ENCODE data around the gene ADNP2. TPM values are rescaled to one million over a fixed set of nuclear protein-coding genes. Genes with fewer than 3 reads are reported as not detected.

Gene ADNP2
- total and polyA plus RNA-seq, 4 experiments from 2014 or later: 7.1 to 20.9 (median 14.7) TPM

GRCh38 chr18:80177128-80177527, 68.1 kb downstream of the ADNP2 start:
- H3K4me3 Mint-ChIP-seq: no peak overlapping the region
- POLR2A ChIA-PET (ENCODE audit: partially characterized antibody): no interaction called here
- peaks cover 14 to 17% (median 15%) of the 10 kb centered on the region in 4 donors for H3K4me1 Mint-ChIP-seq
- H3K27me3 ChIP-seq (ENCODE audit: insufficient read depth, low read length): no peaks in the 10 kb centered on the region
- H3K9me3 ChIP-seq (ENCODE audit: control insufficient read depth in 1 of 2, low read length in 2 of 2): no peaks in the 10 kb centered on the region
- H3K4me3 ChIP-seq (ENCODE audit: low read length in 2 of 2): no peak overlapping the region
- DNase-seq: no peak
- H3K36me3 ChIP-seq (ENCODE audit: insufficient read depth, low read length): no peaks in the 10 kb centered on the region
- H3K27me3 Mint-ChIP-seq: peaks cover 8 to 18% of the 10 kb centered on the region in 2 donors
- H3K36me3 Mint-ChIP-seq: no peaks in the 10 kb centered on the region
- H3K27ac Mint-ChIP-seq: peak overlapping the region in 3 of 7 donors; percentile 3 to 53 (median 18)
- no peak overlapping the region for H3K27ac ChIP-seq (ENCODE audit: low read depth, low read length)
- no peaks in the 10 kb centered on the region for H3K9me3 Mint-ChIP-seq
- intact Hi-C loops (cut with micrococcal nuclease): no loop called here
- peaks cover 18% of the 10 kb centered on the region for H3K4me1 ChIP-seq (ENCODE audit: insufficient read depth, low read length)
- CTCF ChIA-PET (ENCODE audit: partially characterized antibody): no interaction called here

GRCh38 chr18:80178935-80179818, 70.1 kb downstream of the ADNP2 start:
- Histone ChIP-seq H3K4me1 (ENCODE audit: insufficient read depth, low read length) (peaks cover 15% of the 10 kb centered on the region), H3K4me3 (ENCODE audit: low read length in 2 of 2) (no peak overlapping the region), H3K36me3 (ENCODE audit: insufficient read depth, low read length) (no peaks in the 10 kb centered on the region), H3K27me3 (ENCODE audit: insufficient read depth, low read length) (no peaks in the 10 kb centered on the region), H3K27ac (ENCODE audit: low read depth, low read length) (no peak overlapping the region), H3K9me3 (ENCODE audit: control insufficient read depth in 1 of 2, low read length in 2 of 2) (no peaks in the 10 kb centered on the region)
- no peak for DNase-seq
- Mint-ChIP-seq H3K36me3 (no peaks in the 10 kb centered on the region), H3K9me3 (no peaks in the 10 kb centered on the region), H3K4me1 (peaks cover 14 to 17% (median 15%) of the 10 kb centered on the region in 4 donors), H3K4me3 (no peak overlapping the region), H3K27ac (peak overlapping the region in 1 of 7 donors; percentile 37), H3K27me3 (peaks cover 3 to 10% of the 10 kb centered on the region in 2 donors)
- CTCF ChIA-PET (ENCODE audit: partially characterized antibody): no interaction called here
- POLR2A ChIA-PET (ENCODE audit: partially characterized antibody): no interaction called here
- intact Hi-C loops (cut with micrococcal nuclease): no loop called here

DNA sequence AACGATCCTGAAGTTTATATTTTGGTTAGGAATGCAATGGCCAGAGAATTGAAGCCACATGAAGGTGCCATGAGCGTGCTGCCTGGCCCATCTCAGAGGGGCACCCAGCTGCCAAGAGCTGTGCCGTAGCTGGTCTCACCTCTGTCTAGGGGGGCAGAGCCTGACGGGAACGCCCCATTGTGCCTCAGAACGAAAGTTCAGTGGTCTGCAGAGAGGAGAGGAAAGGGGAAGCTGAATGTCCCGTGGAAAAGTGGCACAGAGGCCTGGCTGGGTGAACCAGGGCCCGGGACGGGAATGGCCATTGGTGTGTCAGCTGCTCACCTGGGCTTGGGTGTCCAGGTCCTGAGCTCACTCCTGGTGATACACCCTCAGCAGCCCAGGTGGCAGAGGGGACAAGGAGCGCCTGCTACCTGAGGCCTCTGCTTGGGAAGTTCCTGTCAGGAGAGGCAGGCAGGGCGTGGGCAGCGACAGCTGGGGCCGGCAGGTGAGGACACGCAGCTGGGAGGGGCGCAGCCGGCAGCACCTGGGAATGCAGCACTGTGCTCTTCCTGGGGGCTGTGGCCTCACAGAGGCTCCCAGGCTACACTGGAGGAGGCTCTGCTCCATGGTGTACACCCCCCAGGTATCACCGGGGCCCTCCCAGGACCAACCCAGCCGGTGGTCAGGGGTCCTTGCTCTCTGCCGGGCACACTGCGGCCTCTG, 70.9 kb downstream of the ADNP2 start:
- intact Hi-C loops (cut with micrococcal nuclease): no loop called here
- H3K27me3 Mint-ChIP-seq: peaks cover 0 to 9% of the 10 kb centered on the region in 2 donors
- Histone ChIP-seq H3K4me3 (ENCODE audit: low read length in 2 of 2) (no peak overlapping the region), H3K27ac (ENCODE audit: low read depth, low read length) (no peak overlapping the region), H3K27me3 (ENCODE audit: insufficient read depth, low read length) (no peaks in the 10 kb centered on the region), H3K9me3 (ENCODE audit: control insufficient read depth in 1 of 2, low read length in 2 of 2) (no peaks in the 10 kb centered on the region), H3K36me3 (ENCODE audit: insufficient read depth, low read length) (no peaks in the 10 kb centered on the region), H3K4me1 (ENCODE audit: insufficient read depth, low read length) (peaks cover 11% of the 10 kb centered on the region)
- H3K4me3 Mint-ChIP-seq: peak overlapping the region in 1 of 8 donors; percentile 33
- no peaks in the 10 kb centered on the region for H3K36me3 Mint-ChIP-seq
- ChIA-PET CTCF (ENCODE audit: partially characterized antibody) (interaction anchor here (2.2 kb wide), 1 partner anchor 21 kb away, joined by 7 read pairs; no protein-coding TSS in a partner anchor), POLR2A (ENCODE audit: partially characterized antibody) (no interaction called here)
- H3K27ac Mint-ChIP-seq: peak overlapping the region in 1 of 7 donors; percentile 48
- DNase-seq: no peak
- peaks cover 12 to 14% (median 13%) of the 10 kb centered on the region in 4 donors for H3K4me1 Mint-ChIP-seq
- H3K9me3 Mint-ChIP-seq: no peaks in the 10 kb centered on the region

DNA sequence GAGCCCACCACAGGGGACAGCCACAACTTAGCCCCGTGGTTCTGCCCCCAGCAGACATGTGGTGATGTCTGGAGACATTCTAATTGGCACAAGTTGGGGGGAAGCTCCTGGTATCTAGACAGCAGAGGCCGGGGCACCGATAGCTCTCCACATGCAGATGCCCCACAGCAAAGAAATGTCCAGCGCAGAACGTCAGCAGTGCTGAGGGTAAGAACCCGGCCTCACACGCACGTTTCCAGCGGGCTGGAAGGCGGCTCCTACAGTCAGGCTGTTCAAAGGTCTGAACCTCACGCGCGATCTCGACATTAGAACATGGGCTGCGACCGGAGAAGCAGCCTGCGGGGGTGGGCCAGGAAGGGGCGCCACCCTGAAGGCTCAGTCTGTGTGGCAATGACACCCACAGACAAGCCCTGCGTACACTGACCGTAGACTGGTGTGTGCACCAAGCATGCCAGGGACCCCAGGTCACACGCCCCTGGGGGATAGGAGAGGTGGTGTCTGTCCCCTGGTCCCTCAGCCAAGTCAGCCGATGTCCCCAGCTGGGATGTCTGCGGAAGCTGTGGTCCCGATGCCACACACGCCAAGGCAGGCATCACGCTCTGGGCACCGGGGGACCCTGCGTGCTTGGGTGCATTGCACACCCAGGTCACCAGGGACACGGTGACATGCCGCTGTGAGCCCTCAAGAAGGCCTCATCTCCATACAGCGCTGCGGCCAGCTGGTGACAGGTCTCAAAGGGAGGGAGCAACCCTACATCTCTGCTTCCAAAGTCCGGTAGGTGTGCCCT, 71.9 kb downstream of the ADNP2 start:
- Histone ChIP-seq H3K4me3 (ENCODE audit: low read length in 2 of 2) (no peak overlapping the region), H3K9me3 (ENCODE audit: control insufficient read depth in 1 of 2, low read length in 2 of 2) (no peaks in the 10 kb centered on the region), H3K4me1 (ENCODE audit: insufficient read depth, low read length) (peaks cover 1% of the 10 kb centered on the region), H3K27ac (ENCODE audit: low read depth, low read length) (no peak overlapping the region), H3K36me3 (ENCODE audit: insufficient read depth, low read length) (no peaks in the 10 kb centered on the region), H3K27me3 (ENCODE audit: insufficient read depth, low read length) (no peaks in the 10 kb centered on the region)
- intact Hi-C loops (cut with micrococcal nuclease): no loop called here
- Mint-ChIP-seq H3K27ac (no peak overlapping the region), H3K36me3 (no peaks in the 10 kb centered on the region), H3K9me3 (no peaks in the 10 kb centered on the region), H3K27me3 (peaks cover 0 to 9% of the 10 kb centered on the region in 2 donors), H3K4me1 (peaks cover 2 to 7% (median 3%) of the 10 kb centered on the region in 4 donors), H3K4me3 (no peak overlapping the region)
- no peak for DNase-seq
- POLR2A ChIA-PET (ENCODE audit: partially characterized antibody): no interaction called here
- CTCF ChIA-PET (ENCODE audit: partially characterized antibody): interaction anchor here (2.2 kb wide), 1 partner anchor 22 kb away, joined by 7 read pairs; no protein-coding TSS in a partner anchor

DNA sequence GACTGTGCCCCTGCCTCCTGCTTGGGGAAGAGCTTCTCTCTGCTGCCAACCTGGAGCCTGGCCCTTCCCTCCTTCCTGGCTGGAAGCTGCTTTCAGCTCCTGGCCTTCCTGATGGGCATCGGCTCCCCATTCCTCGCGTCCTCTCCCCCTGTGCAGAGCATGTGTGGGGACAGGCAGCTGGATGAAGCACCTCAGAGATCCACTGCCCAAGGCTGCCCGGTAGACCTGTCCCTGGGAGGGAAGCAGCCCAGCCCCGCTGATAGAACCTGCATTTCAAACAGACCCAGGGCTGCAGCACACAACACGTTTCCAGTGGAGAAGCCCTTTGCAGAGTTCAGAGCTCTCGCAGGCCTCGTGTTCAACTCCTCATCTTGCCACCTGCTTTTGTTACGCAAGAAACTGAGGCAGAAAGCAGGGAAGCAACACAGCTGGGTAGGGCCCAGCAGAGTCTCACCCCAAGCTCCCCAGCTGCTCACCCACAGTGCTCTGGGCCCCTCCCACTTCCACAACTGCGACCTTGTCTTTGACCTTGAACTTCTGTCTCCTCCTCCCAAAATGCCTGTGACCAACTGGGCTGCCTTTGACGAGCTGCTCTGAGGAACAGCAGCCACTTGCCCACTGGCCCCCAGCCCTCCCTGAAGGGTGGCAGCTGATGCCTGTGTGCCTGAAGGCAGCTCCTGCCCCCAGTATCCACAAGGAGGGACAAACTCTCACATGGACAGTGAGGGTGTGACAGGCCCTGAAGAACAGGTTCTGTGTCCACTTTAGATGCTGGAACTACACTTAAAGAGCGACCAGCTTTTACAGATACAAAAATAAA, 72.8 kb downstream of the ADNP2 start:
- Mint-ChIP-seq H3K27me3 (peaks cover 4 to 5% of the 10 kb centered on the region in 2 donors), H3K27ac (no peak overlapping the region), H3K4me3 (no peak overlapping the region), H3K4me1 (peaks cover 0 to 4% (median 0%) of the 10 kb centered on the region in 4 donors), H3K36me3 (no peaks in the 10 kb centered on the region), H3K9me3 (no peaks in the 10 kb centered on the region)
- Histone ChIP-seq H3K27ac (ENCODE audit: low read depth, low read length) (no peak overlapping the region), H3K4me1 (ENCODE audit: insufficient read depth, low read length) (no peaks in the 10 kb centered on the region), H3K9me3 (ENCODE audit: control insufficient read depth in 1 of 2, low read length in 2 of 2) (no peaks in the 10 kb centered on the region), H3K36me3 (ENCODE audit: insufficient read depth, low read length) (no peaks in the 10 kb centered on the region), H3K4me3 (ENCODE audit: low read length in 2 of 2) (no peak overlapping the region), H3K27me3 (ENCODE audit: insufficient read depth, low read length) (no peaks in the 10 kb centered on the region)
- intact Hi-C loops (cut with micrococcal nuclease): no loop called here
- ChIA-PET POLR2A (ENCODE audit: partially characterized antibody) (no interaction called here), CTCF (ENCODE audit: partially characterized antibody) (interaction anchor here (2.2 kb wide), 1 partner anchor 23 kb away, joined by 7 read pairs; no protein-coding TSS in a partner anchor)
- no peak for DNase-seq

DNA sequence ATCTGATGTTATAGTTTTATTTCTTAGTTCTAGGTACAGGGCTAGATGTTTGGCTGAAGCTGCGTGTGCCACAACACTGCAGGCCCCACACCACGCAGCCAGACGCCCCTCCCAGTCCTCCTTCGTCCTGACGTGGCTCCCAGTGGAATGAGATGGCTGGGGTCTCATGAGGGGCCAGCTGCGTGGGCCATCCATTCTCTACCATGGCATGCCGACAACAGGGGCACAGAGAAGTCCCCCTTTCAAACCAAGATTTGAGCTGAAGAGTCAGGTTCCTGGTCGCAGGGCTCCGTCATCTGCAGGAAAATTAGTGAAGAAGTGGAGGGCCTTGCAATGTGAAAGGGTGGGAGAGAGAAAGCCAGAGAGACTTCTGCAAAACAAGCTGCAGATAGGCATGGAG, 73.8 kb downstream of the ADNP2 start:
- H3K27me3 Mint-ChIP-seq: peaks cover 4 to 5% of the 10 kb centered on the region in 2 donors
- Histone ChIP-seq H3K9me3 (ENCODE audit: control insufficient read depth in 1 of 2, low read length in 2 of 2) (no peaks in the 10 kb centered on the region), H3K36me3 (ENCODE audit: insufficient read depth, low read length) (no peaks in the 10 kb centered on the region), H3K27ac (ENCODE audit: low read depth, low read length) (no peak overlapping the region), H3K4me3 (ENCODE audit: low read length in 2 of 2) (no peak overlapping the region), H3K27me3 (ENCODE audit: insufficient read depth, low read length) (no peaks in the 10 kb centered on the region), H3K4me1 (ENCODE audit: insufficient read depth, low read length) (no peaks in the 10 kb centered on the region)
- H3K9me3 Mint-ChIP-seq: no peaks in the 10 kb centered on the region
- ChIA-PET POLR2A (ENCODE audit: partially characterized antibody) (no interaction called here), CTCF (ENCODE audit: partially characterized antibody) (interaction anchor here (0.9 kb wide), 1 partner anchor 17 kb away, joined by 3 read pairs; no protein-coding TSS in a partner anchor)
- no peak overlapping the region for H3K27ac Mint-ChIP-seq
- H3K4me1 Mint-ChIP-seq: no peaks in the 10 kb centered on the region
- intact Hi-C loops (cut with micrococcal nuclease): no loop called here
- no peak for DNase-seq
- H3K4me3 Mint-ChIP-seq: no peak overlapping the region
- no peaks in the 10 kb centered on the region for H3K36me3 Mint-ChIP-seq

Data from CD4-positive, alpha-beta memory T cell (primary cell).